NOMO-1 (cell line): ENCODE measurements around the gene ARPC2.

ENCODE experiments used
- DNase-seq, 2 experiments: peaks; one replicate each; lab custom pipeline; 2025; ENCODE audit not compliant: unreplicated experiment in 2 of 2; lab: John Stamatoyannopoulos, UW

Gene ARPC2

GRCh38 chr2:218252509-218253231 is 35.7 kb downstream of the ARPC2 start:
- peak; percentile 19 to 64 for DNase-seq

GRCh38 chr2:218253232-218253625 is 36.2 kb downstream of the ARPC2 start:
- no peak for DNase-seq

- no peak for DNase-seq
Measured at GRCh38 chr2:218255446-218255845, 38.5 kb downstream of the ARPC2 start.

GRCh38 chr2:218256612-218257350 is 39.8 kb downstream of the ARPC2 start:
- no peak for DNase-seq

- DNase-seq = peak; percentile 88 to 98
Measured at GRCh38 chr2:218257390-218257981, 40.5 kb downstream of the ARPC2 start.

GRCh38 chr2:218259099-218259961 is 42.3 kb downstream of the ARPC2 start:
- DNase-seq = peak; percentile 22 to 37

- no peak for DNase-seq
Measured at GRCh38 chr2:218260166-218260565, 43.2 kb downstream of the ARPC2 start.

GRCh38 chr2:218260742-218261422 is 43.9 kb downstream of the ARPC2 start, which contains the start of gene GPBAR1:
Gene GPBAR1 (plus strand): TSS chr2:218261015. CDS start chr2:218262725, 1,710 bp downstream.
- DNase-seq = no peak

- DNase-seq = peak in 1 of 2 experiments; percentile 6
Measured at GRCh38 chr2:218261423-218262236, 44.6 kb downstream of the ARPC2 start.

- no peak for DNase-seq
Measured at GRCh38 chr2:218262237-218262600, 45.2 kb downstream of the ARPC2 start.

GRCh38 chr2:218262631-218263586 is 45.9 kb downstream of the ARPC2 start:
- DNase-seq = no peak

- DNase-seq = no peak
Measured at GRCh38 chr2:218263817-218264641, 47.0 kb downstream of the ARPC2 start.

GRCh38 chr2:218264773-218265561 is 48.0 kb downstream of the ARPC2 start:
- no peak for DNase-seq

- DNase-seq = no peak
Measured at GRCh38 chr2:218265626-218266025, 48.6 kb downstream of the ARPC2 start.

GRCh38 chr2:218266316-218266979 is 49.5 kb downstream of the ARPC2 start:
- DNase-seq = no peak

GRCh38 chr2:218267259-218267658 is 50.3 kb downstream of the ARPC2 start:
- DNase-seq = no peak
